Measurements from ENCODE around the gene CTDSP2. TPM values are rescaled to one million over a fixed set of nuclear protein-coding genes. Genes with fewer than 3 reads are reported as not detected.

Gene CTDSP2
- total RNA-seq, 1 donor from 2014 or later: 71.2 TPM

DNA sequence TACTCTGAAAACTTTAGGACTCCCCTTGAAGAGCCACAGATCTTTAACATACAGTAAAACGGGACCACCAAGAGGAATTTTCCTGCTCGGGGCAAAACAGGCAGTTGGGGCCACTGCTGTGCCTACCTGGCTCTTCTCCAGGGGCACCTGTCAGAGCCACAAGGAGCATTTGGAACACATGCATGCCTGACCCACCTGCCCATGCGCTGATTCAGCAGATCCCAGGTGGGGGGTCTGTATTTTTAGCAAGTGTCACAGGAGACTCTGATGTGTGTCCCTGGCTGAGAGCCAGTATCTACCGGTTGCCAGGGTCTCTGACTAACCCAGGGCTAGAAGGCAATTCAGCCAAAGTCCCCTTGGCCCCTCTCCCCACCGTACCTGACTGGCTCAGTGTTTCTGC is 6.5 kb downstream of the CTDSP2 start:
- DNase-seq (ENCODE audit: low read depth): no peak
- H3K36me3 ChIP-seq (ENCODE audit: control insufficient read depth, insufficient read depth, low read length): no peaks in the 10 kb centered on the region

DNA sequence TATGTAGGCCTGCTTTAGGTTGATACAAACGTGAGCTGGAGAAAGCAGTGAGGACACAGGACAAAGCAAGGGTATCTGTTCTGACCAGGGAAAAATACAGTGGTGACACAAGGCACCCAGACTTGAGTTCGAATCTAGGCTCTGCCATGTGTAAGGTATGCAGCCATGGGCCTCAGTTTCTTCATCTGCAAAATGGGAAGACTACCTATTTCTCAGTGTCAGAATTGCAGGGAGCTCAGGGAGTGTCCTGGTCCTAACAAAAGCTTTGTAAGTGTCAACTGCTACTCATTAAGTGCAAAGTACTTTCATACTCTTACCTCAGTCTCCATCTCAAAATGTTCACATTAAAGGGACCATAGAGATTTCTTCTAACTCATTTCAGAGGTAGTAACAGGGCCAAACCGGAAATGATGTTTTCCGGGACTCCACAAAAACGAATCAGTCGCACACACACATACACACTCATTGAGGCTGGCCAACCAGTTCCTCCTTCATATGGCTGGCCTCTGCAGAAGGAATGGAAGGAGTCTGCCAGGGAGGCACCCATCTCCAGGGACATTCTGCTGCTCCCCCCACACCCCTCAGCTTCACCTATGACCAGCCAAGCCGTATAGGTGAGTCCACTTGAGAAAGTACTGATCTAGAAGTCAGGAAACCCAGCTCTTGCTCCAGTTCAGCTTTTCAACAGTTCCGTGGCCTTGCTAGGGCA is 7.8 kb downstream of the CTDSP2 start:
- H3K27me3 ChIP-seq (ENCODE audit: control insufficient read depth, insufficient read depth, low read length): no peaks in the 10 kb centered on the region
- TF ChIP-seq, protein P1, sequence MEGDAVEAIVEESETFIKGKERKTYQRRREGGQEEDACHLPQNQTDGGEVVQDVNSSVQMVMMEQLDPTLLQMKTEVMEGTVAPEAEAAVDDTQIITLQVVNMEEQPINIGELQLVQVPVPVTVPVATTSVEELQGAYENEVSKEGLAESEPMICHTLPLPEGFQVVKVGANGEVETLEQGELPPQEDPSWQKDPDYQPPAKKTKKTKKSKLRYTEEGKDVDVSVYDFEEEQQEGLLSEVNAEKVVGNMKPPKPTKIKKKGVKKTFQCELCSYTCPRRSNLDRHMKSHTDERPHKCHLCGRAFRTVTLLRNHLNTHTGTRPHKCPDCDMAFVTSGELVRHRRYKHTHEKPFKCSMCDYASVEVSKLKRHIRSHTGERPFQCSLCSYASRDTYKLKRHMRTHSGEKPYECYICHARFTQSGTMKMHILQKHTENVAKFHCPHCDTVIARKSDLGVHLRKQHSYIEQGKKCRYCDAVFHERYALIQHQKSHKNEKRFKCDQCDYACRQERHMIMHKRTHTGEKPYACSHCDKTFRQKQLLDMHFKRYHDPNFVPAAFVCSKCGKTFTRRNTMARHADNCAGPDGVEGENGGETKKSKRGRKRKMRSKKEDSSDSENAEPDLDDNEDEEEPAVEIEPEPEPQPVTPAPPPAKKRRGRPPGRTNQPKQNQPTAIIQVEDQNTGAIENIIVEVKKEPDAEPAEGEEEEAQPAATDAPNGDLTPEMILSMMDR (IDR thresholded peaks at IDR 0.05; ENCODE audit: insufficient read depth, low read length, poor library complexity, severe bottlenecking): no peak
- no peaks in the 10 kb centered on the region for H3K36me3 ChIP-seq (ENCODE audit: control insufficient read depth, insufficient read depth, low read length)
- no peak overlapping the region for H3K4me3 ChIP-seq (ENCODE audit: low read depth, low read length)
- DNase-seq (ENCODE audit: low read depth): no peak

More for the DNA sequence above, 6.5 kb downstream of the CTDSP2 start:
- TF ChIP-seq, protein P1 (IDR thresholded peaks at IDR 0.05; ENCODE audit: insufficient read depth, low read length, poor library complexity, severe bottlenecking): no peak
- Histone ChIP-seq H3K27me3 (ENCODE audit: control insufficient read depth, insufficient read depth, low read length) (no peaks in the 10 kb centered on the region), H3K4me3 (ENCODE audit: low read depth, low read length) (no peak overlapping the region)

DNA sequence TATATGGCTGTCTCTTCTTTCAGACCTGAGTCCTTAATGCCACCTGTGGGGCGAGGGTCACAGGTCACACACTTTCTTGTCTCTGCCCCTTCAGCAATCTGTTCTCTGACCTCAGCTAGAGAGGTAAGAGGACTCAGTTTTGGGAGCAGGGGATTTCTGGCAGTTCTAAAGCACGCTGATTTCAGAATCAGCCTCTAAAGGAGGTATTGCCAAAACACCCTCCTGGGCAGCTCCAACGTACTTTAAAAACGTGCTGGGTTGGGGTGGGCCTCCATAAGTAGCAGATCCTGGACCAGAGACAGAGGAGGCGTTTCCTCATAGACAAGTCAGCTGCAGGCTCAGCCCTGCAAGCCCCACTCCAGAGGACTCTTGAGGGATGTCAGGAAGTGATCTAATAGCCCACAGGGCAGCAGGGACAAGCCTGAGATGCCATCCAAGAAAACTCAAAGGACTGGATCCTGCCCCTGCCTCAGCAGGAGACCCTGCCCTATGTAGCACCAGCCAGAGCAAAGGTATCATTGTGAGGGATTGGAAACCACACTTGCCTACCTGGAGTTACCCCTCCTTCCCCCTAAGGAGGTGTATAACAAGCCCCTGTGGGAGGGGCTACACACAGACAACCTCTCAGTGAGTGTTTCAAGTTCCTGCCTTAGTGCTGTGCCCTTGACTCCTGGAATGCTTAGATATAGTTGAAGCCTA is 8.5 kb downstream of the CTDSP2 start:
- DNase-seq (ENCODE audit: low read depth): no peak
- Histone ChIP-seq H3K27me3 (ENCODE audit: control insufficient read depth, insufficient read depth, low read length) (no peaks in the 10 kb centered on the region), H3K4me3 (ENCODE audit: low read depth, low read length) (no peak overlapping the region), H3K36me3 (ENCODE audit: control insufficient read depth, insufficient read depth, low read length) (no peaks in the 10 kb centered on the region)
- TF ChIP-seq, protein P1 (IDR thresholded peaks at IDR 0.05; ENCODE audit: insufficient read depth, low read length, poor library complexity, severe bottlenecking): no peak

DNA sequence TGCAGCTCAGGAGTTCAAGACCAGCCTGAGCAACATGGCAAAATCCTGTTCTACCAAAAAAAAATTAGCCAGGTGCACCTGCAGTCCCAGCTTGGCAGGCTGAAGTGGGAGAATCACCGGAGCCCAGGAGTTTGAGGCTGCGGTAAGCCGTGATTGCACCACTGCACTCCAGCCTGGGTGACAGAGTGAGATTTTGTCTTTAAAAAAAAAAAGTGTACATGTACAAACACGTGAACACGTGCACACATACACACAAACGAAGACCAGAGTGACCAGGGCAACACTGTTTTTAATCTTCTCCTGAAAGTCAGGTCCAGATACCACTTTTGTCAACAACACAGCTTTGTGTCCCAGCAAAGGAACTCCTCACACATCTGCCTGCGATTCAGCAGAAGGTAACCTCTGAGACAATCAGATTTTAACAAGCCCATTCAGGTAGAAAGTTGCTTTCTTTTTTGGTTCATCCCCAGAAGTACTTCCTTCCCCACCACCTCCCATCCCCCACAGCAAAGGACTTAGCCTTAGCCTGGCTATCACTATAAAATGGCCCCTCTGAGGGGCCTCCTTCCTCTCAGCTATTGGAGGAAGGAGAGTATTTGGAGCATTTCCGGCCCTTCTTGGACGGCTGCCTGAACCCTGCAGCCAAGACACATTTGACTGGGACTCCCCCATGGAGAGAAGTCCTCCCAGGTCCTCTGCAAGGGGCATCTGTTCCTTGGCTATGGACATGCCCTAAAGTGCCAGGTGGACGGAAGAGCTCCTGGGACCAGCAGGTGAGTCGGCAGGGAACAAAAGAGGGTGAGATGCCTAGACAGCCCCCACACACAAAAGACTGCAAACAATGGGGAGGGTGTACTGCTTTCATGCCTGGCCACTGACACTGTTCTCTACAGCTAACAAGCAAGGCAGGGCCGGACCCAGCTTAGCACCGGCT is 9.8 kb downstream of the CTDSP2 start:
- H3K4me3 ChIP-seq (ENCODE audit: low read depth, low read length): no peak overlapping the region
- TF ChIP-seq, protein P1 (IDR thresholded peaks at IDR 0.05; ENCODE audit: insufficient read depth, low read length, poor library complexity, severe bottlenecking): no peak
- DNase-seq (ENCODE audit: low read depth): no peak
- H3K27me3 ChIP-seq (ENCODE audit: control insufficient read depth, insufficient read depth, low read length): no peaks in the 10 kb centered on the region
- H3K36me3 ChIP-seq (ENCODE audit: control insufficient read depth, insufficient read depth, low read length): no peaks in the 10 kb centered on the region

DNA sequence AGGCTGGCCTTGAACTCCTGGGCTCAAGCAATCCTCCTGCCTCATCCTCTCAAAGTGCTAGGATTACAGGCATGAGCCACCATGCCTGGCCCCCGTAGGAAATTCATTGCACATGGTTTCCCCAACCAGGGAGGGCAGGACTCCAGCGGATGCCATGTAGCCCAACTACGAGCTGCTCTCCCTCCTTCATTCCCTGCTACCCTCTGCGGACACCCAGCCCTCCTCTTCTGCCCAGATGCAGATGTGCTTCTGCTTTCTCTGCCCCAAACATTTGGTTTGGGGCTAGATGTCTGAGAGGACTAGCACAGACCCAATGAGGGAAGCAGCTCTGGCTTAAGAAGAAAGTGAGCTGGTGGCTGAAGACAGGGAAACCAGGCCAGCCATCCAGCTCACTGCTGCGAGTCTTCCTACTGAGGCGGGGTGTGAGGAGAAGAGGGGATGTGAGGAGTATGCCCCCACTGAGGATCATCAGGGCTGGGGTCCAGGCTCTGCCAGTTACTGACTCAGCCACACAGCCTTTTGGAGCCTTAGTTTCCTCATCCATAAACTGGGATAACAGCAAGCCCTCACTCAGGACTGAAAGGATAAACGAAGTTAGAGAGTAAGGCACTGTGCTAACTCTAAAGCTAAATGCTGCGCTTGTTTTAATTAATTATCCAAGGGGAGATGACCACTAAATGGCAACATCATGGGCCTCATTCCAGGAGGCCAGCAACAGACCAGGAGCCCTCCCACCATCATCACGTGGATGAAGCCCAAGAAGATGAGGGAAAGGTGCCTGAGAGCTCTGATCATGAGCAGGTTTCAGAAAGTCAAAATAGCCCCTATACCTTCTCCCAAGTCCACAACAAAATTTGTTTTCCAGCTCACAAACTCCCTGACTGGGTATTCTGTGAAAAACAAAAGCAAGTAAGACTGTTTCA is 10.9 kb downstream of the CTDSP2 start:
- Histone ChIP-seq H3K27me3 (ENCODE audit: control insufficient read depth, insufficient read depth, low read length) (no peaks in the 10 kb centered on the region), H3K36me3 (ENCODE audit: control insufficient read depth, insufficient read depth, low read length) (no peaks in the 10 kb centered on the region), H3K4me3 (ENCODE audit: low read depth, low read length) (no peak overlapping the region)
- DNase-seq (ENCODE audit: low read depth): no peak
- TF ChIP-seq, protein P1 (IDR thresholded peaks at IDR 0.05; ENCODE audit: insufficient read depth, low read length, poor library complexity, severe bottlenecking): no peak

Measured in kidney epithelial cell (primary cell).